Trophoblast cell (in vitro differentiated cells and primary cell): ENCODE data around the gene LACRT. TPM values are rescaled to one million over a fixed set of nuclear protein-coding genes. Genes with fewer than 3 reads are reported as not detected.

ENCODE experiments used
- DNase-seq, 2 donors: peaks; one replicate each; pipeline ENCODE4 v3.0.0-alpha.2; 2016
- H2AFZ ChIP-seq: 2 replicates; pipeline ENCODE4 v1.6.1; 2013; ENCODE audit warnings: low read length, moderate library complexity, mild to moderate bottlenecking; ENCODE audit not compliant: insufficient read depth, poor library complexity
- H2AK5ac ChIP-seq: 2 replicates; pipeline ENCODE4 v1.6.1; 2013; ENCODE audit warnings: mild to moderate bottlenecking, low read length
- H2BK120ac ChIP-seq: 2 replicates; pipeline ENCODE4 v1.6.1; 2013; ENCODE audit warnings: low read length, mild to moderate bottlenecking, moderate library complexity; ENCODE audit not compliant: insufficient read depth, poor library complexity
- H2BK12ac ChIP-seq: 2 replicates; pipeline ENCODE4 v1.6.1; 2013; ENCODE audit warnings: mild to moderate bottlenecking, low read length, moderate library complexity
- H2BK5ac ChIP-seq: 2 replicates; pipeline ENCODE4 v1.6.1; 2013; ENCODE audit warnings: low read length, low read depth, moderate library complexity, mild to moderate bottlenecking; ENCODE audit not compliant: poor library complexity
- H3K14ac ChIP-seq: 2 replicates; pipeline ENCODE4 v1.6.1; 2013; ENCODE audit warnings: mild to moderate bottlenecking, low read length
- H3K18ac ChIP-seq: 2 replicates; pipeline ENCODE4 v1.6.1; 2013; ENCODE audit warnings: mild to moderate bottlenecking, low read length
- H3K23ac ChIP-seq: 2 replicates; pipeline ENCODE4 v1.6.1; 2013; ENCODE audit warnings: low read length
- H3K27ac ChIP-seq: 2 replicates; pipeline ENCODE4 v1.5.1; 2013; ENCODE audit warnings: low read depth, mild to moderate bottlenecking, inconsistent platforms, low read length, moderate library complexity
- H3K27me3 ChIP-seq: 2 replicates; pipeline ENCODE4 v1.6.1; 2013; ENCODE audit warnings: inconsistent platforms, mild to moderate bottlenecking, low read length, moderate library complexity; ENCODE audit not compliant: insufficient read depth
- H3K36me3 ChIP-seq, 2 experiments: 1 replicate in 1 of 2; 2 replicates in 1 of 2; pipeline ENCODE4 v1.6.1; 2013; ENCODE audit warnings: low read length in 2 of 2, mild to moderate bottlenecking in 2 of 2, moderate library complexity in 1 of 2; ENCODE audit not compliant: insufficient read depth in 2 of 2, control insufficient read depth in 1 of 2
- H3K4ac ChIP-seq: 2 replicates; pipeline ENCODE4 v1.6.1; 2013; ENCODE audit warnings: low read depth, mild to moderate bottlenecking, low read length, moderate library complexity
- H3K4me1 ChIP-seq, 2 experiments: 1 replicate in 1 of 2; 2 replicates in 1 of 2; pipeline ENCODE4 v1.6.1; 2013; ENCODE audit warnings: low read length in 2 of 2, mild to moderate bottlenecking in 2 of 2, moderate library complexity in 1 of 2; ENCODE audit not compliant: insufficient read depth in 2 of 2, control insufficient read depth in 1 of 2
- H3K4me2 ChIP-seq: 2 replicates; pipeline ENCODE4 v1.6.1; 2013; ENCODE audit warnings: inconsistent platforms, mild to moderate bottlenecking, low read length, moderate library complexity
- H3K4me3 ChIP-seq: 2 replicates; pipeline ENCODE4 v1.5.1; 2013; ENCODE audit warnings: mild to moderate bottlenecking, low read depth, low read length, inconsistent platforms
- H3K79me1 ChIP-seq: one replicate; pipeline ENCODE4 v1.6.1; 2013; ENCODE audit warnings: low read length
- H3K79me2 ChIP-seq: 2 replicates; pipeline ENCODE4 v1.6.1; 2013; ENCODE audit warnings: low read length, mild to moderate bottlenecking; ENCODE audit not compliant: control insufficient read depth, insufficient read depth, poor library complexity
- H3K9ac ChIP-seq: 2 replicates; pipeline ENCODE4 v1.6.1; 2013; ENCODE audit warnings: mild to moderate bottlenecking, low read length
- H3K9me3 ChIP-seq: 2 replicates; pipeline ENCODE4 v1.6.1; 2013; ENCODE audit warnings: low read depth, mild to moderate bottlenecking, control low read depth, inconsistent platforms, low read length; ENCODE audit not compliant: insufficient read depth
- H4K12ac ChIP-seq: 2 replicates; pipeline ENCODE4 v1.6.1; 2013; ENCODE audit warnings: low read depth, mild to moderate bottlenecking, low read length, moderate library complexity
- H4K8ac ChIP-seq: 2 replicates; pipeline ENCODE4 v1.6.1; 2013; ENCODE audit warnings: low read depth, mild to moderate bottlenecking, low read length, moderate library complexity
- H4K91ac ChIP-seq: one replicate; pipeline ENCODE4 v1.6.1; 2013; ENCODE audit warnings: low read depth, mild to moderate bottlenecking, low read length, moderate library complexity
- WGBS: extraction: QIAGEN DNeasy Blood & Tissue Kit; methylation state at CpG from one replicate; pipeline ENCODE4 v1.1.7; 2013; ENCODE audit warnings: missing lambda C conversion rate; ENCODE audit not compliant: insufficient read length, insufficient coverage; ENCODE audit errors: extremely low coverage; 5-methylcytosine and 5-hydroxymethylcytosine counted together
- polyA plus RNA-seq: library from polyadenylated mRNA; stranded (reverse); fragments of 200-250 nt; gene quantifications from 2 replicates; pipeline ENCODE4 v1.2.3, GENCODE V29; 2013

The LACRT gene
- polyA plus RNA-seq: not detected in 2 replicates

- Histone ChIP-seq H3K79me2 (no peaks in the 10 kb centered on the region), H2BK5ac (no peak within 1 kb of the TSS), H2AFZ (no peak within 1 kb of the TSS), H2AK5ac (no peak within 1 kb of the TSS), H3K4me1 (no peaks in the 10 kb centered on the region), H3K27ac (no peak within 1 kb of the TSS), H3K4me2 (no peak within 1 kb of the TSS), H3K27me3 (no peaks in the 10 kb centered on the region), H3K23ac (no peak within 1 kb of the TSS), H3K79me1 (no peaks in the 10 kb centered on the region), H3K9ac (no peak within 1 kb of the TSS), H3K9me3 (peaks cover 4% of the 10 kb centered on the region), H3K14ac (no peak within 1 kb of the TSS), H3K4me3 (no peak within 1 kb of the TSS), H3K36me3 (no peaks in the 10 kb centered on the region), H2BK12ac (no peak within 1 kb of the TSS), H3K18ac (no peak within 1 kb of the TSS), H4K8ac (no peak within 1 kb of the TSS), H2BK120ac (no peak within 1 kb of the TSS), H4K12ac (no peak within 1 kb of the TSS), H4K91ac (no peak within 1 kb of the TSS), H3K4ac (no peak within 1 kb of the TSS)
- DNase-seq: no peak
- no CpG with 5 or more reads among the region's 2 CpGs for WGBS
Measured at GRCh38 chr12:54634795-54635194, at the start of gene LACRT. Gene LACRT (minus strand): TSS chr12:54634895. CDS start chr12:54634841, 54 bp downstream.

GRCh38 chr12:54683398-54683797 lies 48.7 kb upstream of the LACRT start:
- H3K18ac ChIP-seq: no peak overlapping the region
- H2AK5ac ChIP-seq: no peak overlapping the region
- no peak overlapping the region for H3K23ac ChIP-seq
- H3K14ac ChIP-seq: no peak overlapping the region
- H3K4me1 ChIP-seq: no peaks in the 10 kb centered on the region
- no peak overlapping the region for H2BK12ac ChIP-seq
- no peaks in the 10 kb centered on the region for H3K36me3 ChIP-seq
- H2AFZ ChIP-seq: no peak overlapping the region
- no peaks in the 10 kb centered on the region for H3K27me3 ChIP-seq
- H3K9ac ChIP-seq: no peak overlapping the region
- H2BK120ac ChIP-seq: no peak overlapping the region
- H4K8ac ChIP-seq: no peak overlapping the region
- H3K79me1 ChIP-seq: no peaks in the 10 kb centered on the region
- H3K4me3 ChIP-seq: no peak overlapping the region
- no peak overlapping the region for H3K27ac ChIP-seq
- DNase-seq: no peak
- no peak overlapping the region for H3K4me2 ChIP-seq
- H3K79me2 ChIP-seq: no peaks in the 10 kb centered on the region
- H4K12ac ChIP-seq: no peak overlapping the region
- WGBS: no CpG with 5 or more reads among the region's 2 CpGs
- no peaks in the 10 kb centered on the region for H3K9me3 ChIP-seq
- no peak overlapping the region for H4K91ac ChIP-seq
- no peak overlapping the region for H3K4ac ChIP-seq
- no peak overlapping the region for H2BK5ac ChIP-seq

- H4K8ac ChIP-seq: no peak overlapping the region
- no peak overlapping the region for H3K27ac ChIP-seq
- H2BK12ac ChIP-seq: no peak overlapping the region
- H3K4me2 ChIP-seq: no peak overlapping the region
- no peak overlapping the region for H3K9ac ChIP-seq
- no peak overlapping the region for H4K12ac ChIP-seq
- no peak overlapping the region for H2AK5ac ChIP-seq
- no peak overlapping the region for H2AFZ ChIP-seq
- H3K4ac ChIP-seq: no peak overlapping the region
- H3K27me3 ChIP-seq: no peaks in the 10 kb centered on the region
- no peaks in the 10 kb centered on the region for H3K4me1 ChIP-seq
- H3K14ac ChIP-seq: no peak overlapping the region
- WGBS: no CpG with 5 or more reads among the region's 1 CpG
- H4K91ac ChIP-seq: no peak overlapping the region
- H3K18ac ChIP-seq: no peak overlapping the region
- no peaks in the 10 kb centered on the region for H3K9me3 ChIP-seq
- no peak overlapping the region for H3K4me3 ChIP-seq
- no peaks in the 10 kb centered on the region for H3K36me3 ChIP-seq
- no peak overlapping the region for H3K23ac ChIP-seq
- H3K79me2 ChIP-seq: no peaks in the 10 kb centered on the region
- H2BK120ac ChIP-seq: no peak overlapping the region
- H2BK5ac ChIP-seq: no peak overlapping the region
- no peaks in the 10 kb centered on the region for H3K79me1 ChIP-seq
- no peak for DNase-seq
Measured at GRCh38 chr12:54682674-54683073, 48.0 kb upstream of the LACRT start.

GRCh38 chr12:54680374-54680773 lies 45.7 kb upstream of the LACRT start:
- H4K91ac ChIP-seq: no peak overlapping the region
- no peak overlapping the region for H4K8ac ChIP-seq
- no peak overlapping the region for H2BK5ac ChIP-seq
- no peaks in the 10 kb centered on the region for H3K4me1 ChIP-seq
- no peak overlapping the region for H3K4ac ChIP-seq
- no peaks in the 10 kb centered on the region for H3K79me1 ChIP-seq
- no peak overlapping the region for H3K4me2 ChIP-seq
- H3K9me3 ChIP-seq: no peaks in the 10 kb centered on the region
- H3K36me3 ChIP-seq: no peaks in the 10 kb centered on the region
- DNase-seq: peak; percentile 19 to 60
- WGBS: no CpG with 5 or more reads among the region's 3 CpGs
- H3K23ac ChIP-seq: no peak overlapping the region
- no peak overlapping the region for H3K14ac ChIP-seq
- no peak overlapping the region for H2BK12ac ChIP-seq
- H2AK5ac ChIP-seq: no peak overlapping the region
- H3K27ac ChIP-seq: no peak overlapping the region
- no peak overlapping the region for H3K9ac ChIP-seq
- H2BK120ac ChIP-seq: no peak overlapping the region
- H3K4me3 ChIP-seq: no peak overlapping the region
- H2AFZ ChIP-seq: no peak overlapping the region
- H3K27me3 ChIP-seq: no peaks in the 10 kb centered on the region
- no peak overlapping the region for H4K12ac ChIP-seq
- no peak overlapping the region for H3K18ac ChIP-seq
- H3K79me2 ChIP-seq: no peaks in the 10 kb centered on the region
